ENCODE results near the gene STAB1.

STAB1 gene, protein sequence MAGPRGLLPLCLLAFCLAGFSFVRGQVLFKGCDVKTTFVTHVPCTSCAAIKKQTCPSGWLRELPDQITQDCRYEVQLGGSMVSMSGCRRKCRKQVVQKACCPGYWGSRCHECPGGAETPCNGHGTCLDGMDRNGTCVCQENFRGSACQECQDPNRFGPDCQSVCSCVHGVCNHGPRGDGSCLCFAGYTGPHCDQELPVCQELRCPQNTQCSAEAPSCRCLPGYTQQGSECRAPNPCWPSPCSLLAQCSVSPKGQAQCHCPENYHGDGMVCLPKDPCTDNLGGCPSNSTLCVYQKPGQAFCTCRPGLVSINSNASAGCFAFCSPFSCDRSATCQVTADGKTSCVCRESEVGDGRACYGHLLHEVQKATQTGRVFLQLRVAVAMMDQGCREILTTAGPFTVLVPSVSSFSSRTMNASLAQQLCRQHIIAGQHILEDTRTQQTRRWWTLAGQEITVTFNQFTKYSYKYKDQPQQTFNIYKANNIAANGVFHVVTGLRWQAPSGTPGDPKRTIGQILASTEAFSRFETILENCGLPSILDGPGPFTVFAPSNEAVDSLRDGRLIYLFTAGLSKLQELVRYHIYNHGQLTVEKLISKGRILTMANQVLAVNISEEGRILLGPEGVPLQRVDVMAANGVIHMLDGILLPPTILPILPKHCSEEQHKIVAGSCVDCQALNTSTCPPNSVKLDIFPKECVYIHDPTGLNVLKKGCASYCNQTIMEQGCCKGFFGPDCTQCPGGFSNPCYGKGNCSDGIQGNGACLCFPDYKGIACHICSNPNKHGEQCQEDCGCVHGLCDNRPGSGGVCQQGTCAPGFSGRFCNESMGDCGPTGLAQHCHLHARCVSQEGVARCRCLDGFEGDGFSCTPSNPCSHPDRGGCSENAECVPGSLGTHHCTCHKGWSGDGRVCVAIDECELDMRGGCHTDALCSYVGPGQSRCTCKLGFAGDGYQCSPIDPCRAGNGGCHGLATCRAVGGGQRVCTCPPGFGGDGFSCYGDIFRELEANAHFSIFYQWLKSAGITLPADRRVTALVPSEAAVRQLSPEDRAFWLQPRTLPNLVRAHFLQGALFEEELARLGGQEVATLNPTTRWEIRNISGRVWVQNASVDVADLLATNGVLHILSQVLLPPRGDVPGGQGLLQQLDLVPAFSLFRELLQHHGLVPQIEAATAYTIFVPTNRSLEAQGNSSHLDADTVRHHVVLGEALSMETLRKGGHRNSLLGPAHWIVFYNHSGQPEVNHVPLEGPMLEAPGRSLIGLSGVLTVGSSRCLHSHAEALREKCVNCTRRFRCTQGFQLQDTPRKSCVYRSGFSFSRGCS (N-terminal part only)

DNA sequence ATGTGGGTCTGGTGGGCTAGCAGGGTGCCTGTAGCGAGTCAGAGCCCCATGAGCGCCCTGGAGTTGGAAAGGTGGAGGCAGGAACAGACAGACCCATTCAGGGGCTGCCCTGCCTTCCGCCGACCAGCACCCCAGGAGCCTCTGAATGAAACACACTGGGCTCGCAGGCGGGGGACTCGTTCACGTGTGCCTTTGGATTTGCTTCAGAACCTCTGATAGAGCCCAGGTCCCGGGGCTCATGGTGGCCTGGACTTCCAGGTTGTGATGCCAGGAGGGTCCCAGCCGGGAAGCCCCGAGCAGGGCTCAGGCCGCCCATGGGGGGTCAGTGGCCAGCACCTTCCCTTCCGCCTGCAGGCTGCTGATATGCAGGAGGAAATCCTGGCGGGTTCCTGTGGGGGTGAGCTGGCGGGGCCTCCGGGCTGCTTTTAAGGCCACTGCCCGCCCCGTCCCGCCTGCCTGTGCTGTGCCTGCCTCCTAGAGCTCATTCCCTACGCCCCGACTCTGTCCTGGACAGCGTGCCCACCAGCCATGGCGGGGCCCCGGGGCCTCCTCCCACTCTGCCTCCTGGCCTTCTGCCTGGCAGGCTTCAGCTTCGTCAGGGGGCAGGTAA lies at the start of gene STAB1:
STAB1 (plus strand) TSS at position 453 of the 610 bp plus-strand sequence; CDS start at position 529, 76 bp downstream.
- no peaks in the 10 kb centered on the region for H3K27me3 Mint-ChIP-seq (ENCODE audit: low read depth)
- no peaks in the 10 kb centered on the region for H3K4me1 Mint-ChIP-seq (ENCODE audit: low read depth)
- H3K9me3 Mint-ChIP-seq = no peaks in the 10 kb centered on the region
- no peak within 1 kb of the TSS for H3K27ac Mint-ChIP-seq
- DNase-seq (ENCODE audit: low spot score) = no peak
- no peak within 1 kb of the TSS for H3K4me3 Mint-ChIP-seq
- peaks cover 10% of the 10 kb centered on the region for H3K36me3 Mint-ChIP-seq (ENCODE audit: low read depth)

DNA sequence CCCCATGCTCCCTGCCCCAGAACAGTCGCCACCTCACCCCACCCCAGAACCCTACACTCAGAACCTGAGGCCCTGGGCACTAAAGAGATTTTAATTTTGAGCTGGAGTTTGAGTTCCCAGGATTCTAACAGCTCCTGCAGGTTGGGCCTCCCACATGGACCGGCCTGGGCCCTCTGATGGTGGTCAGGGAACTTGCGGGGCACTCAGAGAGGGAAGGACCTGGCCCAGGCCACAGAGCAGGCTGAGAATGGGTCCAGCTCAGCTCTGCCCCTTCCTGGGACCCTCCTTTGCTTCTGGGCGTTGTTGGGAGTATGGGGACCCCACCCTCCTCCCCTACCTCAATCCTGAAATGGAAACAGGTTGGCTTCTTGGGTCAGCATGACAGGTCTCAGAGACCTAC lies 49.1 kb upstream of the STAB1 start:
- H3K27me3 Mint-ChIP-seq (ENCODE audit: low read depth) = no peaks in the 10 kb centered on the region
- H3K4me3 Mint-ChIP-seq = no peak overlapping the region
- DNase-seq (ENCODE audit: low spot score) = no peak
- H3K4me1 Mint-ChIP-seq (ENCODE audit: low read depth) = peaks cover 11% of the 10 kb centered on the region
- no peaks in the 10 kb centered on the region for H3K9me3 Mint-ChIP-seq
- H3K36me3 Mint-ChIP-seq (ENCODE audit: low read depth) = no peaks in the 10 kb centered on the region
- no peak overlapping the region for H3K27ac Mint-ChIP-seq

DNA sequence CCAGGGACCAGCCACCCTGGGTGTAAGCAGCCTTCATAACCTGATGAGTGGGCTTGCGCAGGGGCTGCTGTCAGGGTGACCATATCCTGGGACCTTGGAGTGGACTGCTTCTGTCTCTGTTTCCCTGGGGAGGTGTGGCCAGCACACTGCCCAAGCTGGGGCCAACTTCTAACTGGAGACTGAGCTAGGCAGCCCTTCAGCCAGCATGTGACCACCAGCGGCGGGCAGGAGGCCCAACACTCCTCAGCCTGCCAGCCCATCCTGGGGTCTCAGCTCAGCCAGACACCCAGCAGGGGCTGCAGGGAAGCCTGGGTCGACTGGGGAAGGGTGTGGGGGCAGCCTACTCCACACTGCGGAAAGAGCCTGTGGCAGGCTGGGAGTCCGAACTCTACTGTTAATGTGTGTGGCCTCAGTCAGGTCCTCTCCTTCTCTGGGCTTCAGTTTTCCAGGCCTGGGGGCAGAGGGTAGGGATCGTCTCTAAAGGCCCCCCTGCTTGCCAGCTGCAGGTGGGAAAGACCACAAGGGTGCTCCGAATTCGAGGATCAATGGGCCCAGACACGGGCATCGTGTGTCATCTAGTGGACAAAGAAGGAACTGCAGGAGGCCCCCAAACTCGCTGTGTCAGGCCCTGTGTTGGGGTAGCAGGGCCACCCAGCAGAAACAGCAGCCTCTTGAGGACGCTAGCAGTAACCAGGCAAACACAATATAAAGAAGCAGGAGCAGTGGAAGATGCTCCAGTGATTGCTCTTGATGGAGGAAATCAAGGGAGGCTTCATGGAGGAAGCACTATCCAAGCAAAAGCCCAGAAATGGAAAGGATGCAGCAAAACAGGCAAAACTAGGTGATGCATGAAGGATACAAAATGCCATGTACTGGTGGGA lies 48.3 kb upstream of the STAB1 start:
- H3K36me3 Mint-ChIP-seq (ENCODE audit: low read depth) = no peaks in the 10 kb centered on the region
- H3K4me3 Mint-ChIP-seq = no peak overlapping the region

DNA sequence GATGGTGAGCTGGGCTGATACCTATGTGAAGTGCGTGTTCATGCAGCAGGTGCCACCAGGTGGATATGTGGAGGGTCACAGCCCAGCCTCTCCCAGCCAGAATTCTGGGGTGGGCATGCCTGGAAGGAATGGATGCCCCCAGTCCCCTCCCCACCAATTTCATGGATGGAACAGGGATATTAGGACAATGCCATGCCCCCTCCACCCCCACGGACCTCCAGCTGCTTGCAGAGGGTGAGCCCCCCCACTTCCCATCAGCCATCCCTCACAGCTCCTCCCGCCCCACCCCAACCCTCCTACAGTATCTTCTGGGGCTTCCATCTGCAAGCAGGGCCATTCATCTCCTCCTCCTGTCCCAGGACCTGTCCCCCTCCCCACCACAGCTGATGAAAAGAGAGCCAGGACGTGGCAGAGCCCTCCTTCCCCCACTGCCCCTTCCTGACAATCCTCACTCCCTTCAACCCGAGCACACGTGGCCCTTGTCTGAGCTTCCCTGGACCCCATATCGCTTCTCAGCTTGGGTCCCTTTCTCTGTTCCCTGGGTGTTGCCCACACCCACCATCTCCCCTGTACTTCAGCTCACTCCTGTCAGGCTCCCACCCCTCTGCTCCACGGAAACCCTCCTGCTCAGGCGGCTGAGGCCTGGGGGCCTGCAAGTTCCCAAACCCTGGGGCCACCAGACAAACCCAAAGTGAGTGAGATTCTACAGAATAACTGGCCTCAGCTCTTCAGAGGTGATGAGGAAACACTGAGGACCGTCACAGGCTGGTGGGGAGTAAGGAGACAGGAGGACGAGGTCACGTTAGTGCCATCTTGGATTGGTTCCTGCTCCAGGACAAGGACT lies 47.4 kb upstream of the STAB1 start:
- Mint-ChIP-seq H3K9me3 (no peaks in the 10 kb centered on the region), H3K4me1 (ENCODE audit: low read depth) (peaks cover 11% of the 10 kb centered on the region), H3K27me3 (ENCODE audit: low read depth) (no peaks in the 10 kb centered on the region), H3K36me3 (ENCODE audit: low read depth) (no peaks in the 10 kb centered on the region), H3K27ac (peak overlapping the region; percentile 68), H3K4me3 (no peak overlapping the region)
- no peak for DNase-seq (ENCODE audit: low spot score)

More for the DNA sequence above, 48.3 kb upstream of the STAB1 start:
- DNase-seq (ENCODE audit: low spot score) = peak; percentile 56
- H3K4me1 Mint-ChIP-seq (ENCODE audit: low read depth) = peaks cover 11% of the 10 kb centered on the region
- no peaks in the 10 kb centered on the region for H3K27me3 Mint-ChIP-seq (ENCODE audit: low read depth)
- H3K27ac Mint-ChIP-seq = no peak overlapping the region
- no peaks in the 10 kb centered on the region for H3K9me3 Mint-ChIP-seq

DNA sequence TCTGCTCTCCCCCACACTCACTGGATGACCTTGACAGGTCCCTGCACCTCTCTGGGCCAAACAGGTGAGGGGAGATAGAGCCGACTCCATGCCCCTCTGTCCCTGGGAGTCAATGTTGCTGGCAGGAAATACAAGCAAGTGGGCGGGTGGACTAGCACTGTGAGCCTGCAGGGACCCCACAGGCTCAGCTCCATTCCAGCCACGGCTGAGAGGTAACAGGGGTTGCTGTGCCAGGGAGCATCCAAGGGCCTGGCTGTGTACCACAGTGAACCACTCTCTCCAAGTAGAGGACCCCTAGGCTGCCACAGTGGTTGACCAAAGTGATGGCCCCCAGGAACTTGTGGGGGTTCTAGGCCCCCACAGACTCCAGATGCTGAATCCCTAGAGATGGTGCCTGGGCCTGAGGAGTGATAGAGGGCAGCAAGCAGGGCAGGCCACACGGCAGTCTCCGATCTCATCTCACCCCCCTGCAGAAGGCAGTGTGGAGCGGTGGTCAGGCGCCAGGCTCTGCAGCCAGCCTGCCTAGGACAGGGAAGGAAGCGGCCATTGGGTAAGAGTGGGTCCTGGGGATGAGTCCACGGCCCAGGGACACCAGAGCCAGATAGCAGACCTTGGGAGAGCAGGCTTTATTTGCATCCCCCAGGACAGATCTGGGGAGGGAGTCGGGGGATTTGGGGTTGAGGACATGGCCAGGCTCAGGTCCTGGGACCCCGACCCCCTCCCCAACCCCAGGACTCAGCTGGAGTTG lies 44.5 kb upstream of the STAB1 start:
- DNase-seq (ENCODE audit: low spot score) = no peak
- H3K27ac Mint-ChIP-seq = no peak overlapping the region
- H3K4me3 Mint-ChIP-seq = no peak overlapping the region
- no peaks in the 10 kb centered on the region for H3K27me3 Mint-ChIP-seq (ENCODE audit: low read depth)
- H3K9me3 Mint-ChIP-seq = no peaks in the 10 kb centered on the region
- no peaks in the 10 kb centered on the region for H3K36me3 Mint-ChIP-seq (ENCODE audit: low read depth)
- H3K4me1 Mint-ChIP-seq (ENCODE audit: low read depth) = peaks cover 13% of the 10 kb centered on the region

DNA sequence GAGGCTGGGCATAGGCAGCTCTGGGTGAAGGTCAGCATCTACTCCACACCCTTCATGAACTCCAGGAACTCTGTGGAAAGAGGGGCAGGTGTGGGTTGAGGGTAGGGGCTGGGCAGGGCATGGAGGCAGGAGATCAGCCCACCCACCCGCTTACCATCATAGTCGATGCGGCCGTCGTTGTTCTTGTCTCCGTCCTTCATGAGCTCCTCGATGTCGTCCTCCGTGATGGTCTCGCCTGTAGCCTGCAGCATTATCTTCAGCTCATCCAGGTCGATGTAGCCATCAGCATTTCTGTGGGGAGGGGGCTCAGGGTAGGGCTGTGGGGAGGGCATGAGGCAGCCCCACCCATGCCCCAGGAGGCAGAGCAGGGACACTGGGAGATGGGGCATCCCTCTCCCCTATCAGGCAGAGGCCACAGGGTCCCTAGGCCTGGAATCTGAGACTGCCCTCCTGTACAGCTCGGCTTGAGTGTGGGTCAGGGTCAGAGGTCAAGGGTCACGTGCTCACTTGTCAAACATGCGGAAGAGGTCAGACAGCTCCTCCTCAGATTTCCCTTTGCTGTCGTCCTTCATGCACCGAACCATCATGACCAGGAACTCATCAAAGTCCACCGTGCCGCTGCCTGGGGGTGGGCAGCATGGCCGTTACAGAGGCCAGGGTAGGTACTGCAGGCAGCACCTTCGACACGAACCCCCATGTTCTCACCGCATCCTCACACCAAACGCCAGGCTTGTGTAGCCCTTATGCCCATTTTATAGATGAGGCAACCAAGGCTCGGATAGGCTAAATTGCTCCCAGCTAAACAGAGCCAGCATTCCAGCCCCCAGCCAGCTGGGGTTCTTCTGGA lies 43.7 kb upstream of the STAB1 start:
- Mint-ChIP-seq H3K4me1 (ENCODE audit: low read depth) (peaks cover 18% of the 10 kb centered on the region), H3K9me3 (no peaks in the 10 kb centered on the region), H3K27me3 (ENCODE audit: low read depth) (no peaks in the 10 kb centered on the region), H3K4me3 (no peak overlapping the region), H3K36me3 (ENCODE audit: low read depth) (no peaks in the 10 kb centered on the region), H3K27ac (no peak overlapping the region)
- no peak for DNase-seq (ENCODE audit: low spot score)

DNA sequence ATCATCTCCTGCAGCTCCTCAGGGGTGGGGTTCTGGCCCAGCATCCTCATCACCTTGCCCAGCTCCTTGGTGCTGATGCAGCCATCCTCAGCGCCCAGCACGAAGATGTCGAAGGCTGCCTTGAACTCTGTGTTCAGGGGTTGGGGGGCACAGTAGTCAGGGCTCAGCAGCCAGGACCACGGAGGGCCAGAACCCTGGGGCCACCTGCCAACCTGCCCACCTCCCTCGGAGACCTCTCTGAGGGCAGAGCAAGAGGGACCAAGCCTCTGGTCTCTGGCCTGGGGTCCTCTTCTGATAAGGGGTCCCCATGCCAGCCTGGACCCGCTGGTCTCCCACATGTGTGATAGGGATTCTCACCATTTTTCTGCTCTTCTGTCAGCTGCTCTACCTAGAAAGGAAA lies 43.0 kb upstream of the STAB1 start:
- Mint-ChIP-seq H3K36me3 (ENCODE audit: low read depth) (peaks cover 4% of the 10 kb centered on the region), H3K4me3 (no peak overlapping the region), H3K27me3 (ENCODE audit: low read depth) (no peaks in the 10 kb centered on the region), H3K27ac (no peak overlapping the region), H3K9me3 (no peaks in the 10 kb centered on the region), H3K4me1 (ENCODE audit: low read depth) (peaks cover 21% of the 10 kb centered on the region)
- DNase-seq (ENCODE audit: low spot score) = no peak

DNA sequence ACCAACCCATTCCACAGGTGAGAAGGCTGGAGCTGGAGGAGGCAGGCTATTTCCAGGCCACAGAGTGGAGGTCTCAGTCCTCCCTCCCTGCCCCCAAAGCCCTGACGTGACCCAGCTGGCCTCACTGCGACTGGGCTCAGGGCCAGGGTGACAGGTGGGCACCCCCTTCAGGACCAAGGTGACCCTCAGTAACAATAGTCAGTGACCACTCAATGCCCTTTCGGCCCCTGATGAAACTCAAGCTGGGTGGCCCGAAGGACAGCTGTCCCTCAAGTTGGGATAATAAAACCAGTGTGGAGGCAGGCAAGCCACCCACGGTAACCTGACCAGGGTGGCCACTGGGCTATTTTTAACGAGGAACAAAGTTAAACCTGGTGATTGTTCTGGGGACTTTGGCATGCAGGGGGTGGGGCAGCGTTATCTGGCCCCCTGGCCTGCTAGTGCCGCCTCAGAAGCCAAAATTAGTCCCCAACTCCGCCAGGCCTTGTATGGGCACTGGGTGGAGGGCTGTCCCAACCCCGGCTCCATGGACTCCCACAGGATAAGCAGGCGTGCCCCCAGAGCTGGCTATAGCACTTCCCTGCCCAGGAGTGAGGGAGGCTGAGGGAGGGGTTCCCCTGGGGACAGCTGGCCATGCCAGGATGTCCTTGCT lies 42.4 kb upstream of the STAB1 start:
- no peak for DNase-seq (ENCODE audit: low spot score)
- H3K9me3 Mint-ChIP-seq = no peaks in the 10 kb centered on the region
- no peak overlapping the region for H3K4me3 Mint-ChIP-seq
- no peak overlapping the region for H3K27ac Mint-ChIP-seq
- no peaks in the 10 kb centered on the region for H3K27me3 Mint-ChIP-seq (ENCODE audit: low read depth)
- H3K36me3 Mint-ChIP-seq (ENCODE audit: low read depth) = peaks cover 7% of the 10 kb centered on the region
- H3K4me1 Mint-ChIP-seq (ENCODE audit: low read depth) = peaks cover 24% of the 10 kb centered on the region

DNA sequence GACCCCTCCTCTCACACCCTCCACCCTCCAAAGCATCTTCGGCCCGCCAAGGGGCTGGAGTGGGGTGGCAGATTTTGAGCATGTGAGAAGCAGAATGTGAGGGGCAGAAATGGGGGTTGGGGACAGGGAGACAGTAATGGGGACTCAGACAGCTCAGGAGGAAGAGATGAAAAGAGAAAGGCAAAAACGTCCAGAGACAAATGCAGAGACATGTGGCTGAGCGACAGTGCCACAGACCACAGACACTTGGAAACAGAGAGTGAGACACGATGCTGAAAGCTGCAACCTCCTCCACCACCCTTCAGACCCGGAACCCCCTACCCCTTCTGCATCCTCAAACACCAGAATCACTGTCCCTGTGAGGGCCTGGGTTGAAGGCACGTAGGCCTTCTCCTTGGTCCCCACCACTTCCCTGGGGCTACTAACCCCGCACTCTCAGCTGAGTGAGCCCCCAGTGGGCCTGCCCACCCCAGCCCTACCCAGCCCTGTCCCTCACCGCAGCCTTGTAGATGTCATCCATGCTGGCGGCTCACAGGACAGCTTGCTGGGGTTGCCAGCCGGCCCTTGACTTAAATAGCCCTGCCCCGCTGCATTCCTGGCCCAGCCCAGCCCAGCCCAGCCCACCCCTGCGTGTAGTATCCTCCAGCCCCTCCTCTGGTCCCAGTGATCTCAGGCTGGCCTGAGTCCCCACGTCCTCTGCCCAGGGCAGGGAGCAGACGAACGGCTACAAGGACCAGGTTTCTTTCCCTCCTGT lies 41.5 kb upstream of the STAB1 start, which contains the start of gene TNNC1:
TNNC1 (minus strand) TSS at position 546 of the 754 bp plus-strand sequence; CDS start at position 520, 26 bp downstream.
- no peaks in the 10 kb centered on the region for H3K9me3 Mint-ChIP-seq
- H3K4me1 Mint-ChIP-seq (ENCODE audit: low read depth) = peaks cover 24% of the 10 kb centered on the region
- H3K27me3 Mint-ChIP-seq (ENCODE audit: low read depth) = no peaks in the 10 kb centered on the region

More for the DNA sequence above, 41.5 kb upstream of the STAB1 start, which contains the start of gene TNNC1:
- DNase-seq (ENCODE audit: low spot score) = no peak
- Mint-ChIP-seq H3K27ac (peak within 1 kb of the TSS; percentile 93), H3K36me3 (ENCODE audit: low read depth) (peaks cover 14% of the 10 kb centered on the region), H3K4me3 (peak within 1 kb of the TSS; percentile 98)

Data from T-helper 2 cell treated with Interferon-gamma antibody and Interleukin-4, amounts not matched to agents 5 μg/mL and 100 μg/mL, for 36 hours (primary cell).